ENCODE data around the gene ZFAND3.

- TF ChIP-seq CTCF (IDR thresholded peaks at IDR 0.05), result no peak
- no peak for TF ChIP-seq POLR2AphosphoS5 (IDR thresholded peaks at IDR 0.05)
Observed at GRCh38 chr6:38174315-38174714, 354.8 kb downstream of the ZFAND3 start.

All from upper lobe of left lung (tissue), 4 donors.